Measurements from ENCODE around the gene FXR1.

- TF ChIP-seq, protein P1, sequence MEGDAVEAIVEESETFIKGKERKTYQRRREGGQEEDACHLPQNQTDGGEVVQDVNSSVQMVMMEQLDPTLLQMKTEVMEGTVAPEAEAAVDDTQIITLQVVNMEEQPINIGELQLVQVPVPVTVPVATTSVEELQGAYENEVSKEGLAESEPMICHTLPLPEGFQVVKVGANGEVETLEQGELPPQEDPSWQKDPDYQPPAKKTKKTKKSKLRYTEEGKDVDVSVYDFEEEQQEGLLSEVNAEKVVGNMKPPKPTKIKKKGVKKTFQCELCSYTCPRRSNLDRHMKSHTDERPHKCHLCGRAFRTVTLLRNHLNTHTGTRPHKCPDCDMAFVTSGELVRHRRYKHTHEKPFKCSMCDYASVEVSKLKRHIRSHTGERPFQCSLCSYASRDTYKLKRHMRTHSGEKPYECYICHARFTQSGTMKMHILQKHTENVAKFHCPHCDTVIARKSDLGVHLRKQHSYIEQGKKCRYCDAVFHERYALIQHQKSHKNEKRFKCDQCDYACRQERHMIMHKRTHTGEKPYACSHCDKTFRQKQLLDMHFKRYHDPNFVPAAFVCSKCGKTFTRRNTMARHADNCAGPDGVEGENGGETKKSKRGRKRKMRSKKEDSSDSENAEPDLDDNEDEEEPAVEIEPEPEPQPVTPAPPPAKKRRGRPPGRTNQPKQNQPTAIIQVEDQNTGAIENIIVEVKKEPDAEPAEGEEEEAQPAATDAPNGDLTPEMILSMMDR (IDR thresholded peaks at IDR 0.05; ENCODE audit: low read depth, low read length) = no peak
- no peak for TF ChIP-seq EZH2phosphoT487 (IDR thresholded peaks at IDR 0.05; ENCODE audit: low read depth)
Observed at GRCh38 chr3:181007262-181007661, 94.8 kb downstream of the FXR1 start.
